ENCODE results near the gene PLCB4. TPM values are rescaled to one million over a fixed set of nuclear protein-coding genes. Genes with fewer than 3 reads are reported as not detected.
"Not testable (repeated sequence)": the region's sequence is repeated elsewhere in the genome, so short reads cannot be mapped to it uniquely, and the experiment has no call there.

PLCB4 gene
- total RNA-seq, 1 experiment from 2014 or later: 12.9 TPM

GRCh38 chr20:9149087-9149486 lies 80.2 kb downstream of the PLCB4 start:
- peaks cover 7% of the 10 kb centered on the region for H3K9me3 Mint-ChIP-seq (ENCODE audit: low read depth, unreplicated experiment)
- H3K27ac Mint-ChIP-seq (ENCODE audit: unreplicated experiment): no peak overlapping the region
- no peaks in the 10 kb centered on the region for H3K36me3 Mint-ChIP-seq (ENCODE audit: insufficient read depth, unreplicated experiment)
- intact Hi-C loops (cut with micrococcal nuclease; ENCODE audit: unreplicated experiment): no loop called here
- no peaks in the 10 kb centered on the region for H3K27me3 Mint-ChIP-seq (ENCODE audit: unreplicated experiment)
- no peak for DNase-seq
- no peaks in the 10 kb centered on the region for H3K4me1 Mint-ChIP-seq (ENCODE audit: low read depth, unreplicated experiment)
- H3K4me3 Mint-ChIP-seq (ENCODE audit: low read depth, unreplicated experiment): no peak overlapping the region
- no TSS peak for BruUV-seq (replicated peaks)
- CTCF ChIA-PET: no interaction called here
- no peak for TF ChIP-seq CTCF (IDR thresholded peaks at IDR 0.05; ENCODE audit: unreplicated experiment)

- Mint-ChIP-seq H3K4me3 (ENCODE audit: low read depth, unreplicated experiment) (no peak overlapping the region), H3K27ac (ENCODE audit: unreplicated experiment) (no peak overlapping the region), H3K4me1 (ENCODE audit: low read depth, unreplicated experiment) (no peaks in the 10 kb centered on the region), H3K36me3 (ENCODE audit: insufficient read depth, unreplicated experiment) (no peaks in the 10 kb centered on the region), H3K9me3 (ENCODE audit: low read depth, unreplicated experiment) (peaks cover 7% of the 10 kb centered on the region), H3K27me3 (ENCODE audit: unreplicated experiment) (no peaks in the 10 kb centered on the region)
- DNase-seq: no peak
- no TSS peak for BruUV-seq (replicated peaks)
- CTCF ChIA-PET: no interaction called here
- intact Hi-C loops (cut with micrococcal nuclease; ENCODE audit: unreplicated experiment): no loop called here
- TF ChIP-seq CTCF (IDR thresholded peaks at IDR 0.05; ENCODE audit: unreplicated experiment): no peak
Measured at GRCh38 chr20:9149796-9150195, 80.9 kb downstream of the PLCB4 start.

- no peak for DNase-seq
- Mint-ChIP-seq H3K27me3 (ENCODE audit: unreplicated experiment) (no peaks in the 10 kb centered on the region), H3K4me3 (ENCODE audit: low read depth, unreplicated experiment) (no peak overlapping the region), H3K27ac (ENCODE audit: unreplicated experiment) (no peak overlapping the region), H3K4me1 (ENCODE audit: low read depth, unreplicated experiment) (no peaks in the 10 kb centered on the region), H3K36me3 (ENCODE audit: insufficient read depth, unreplicated experiment) (no peaks in the 10 kb centered on the region), H3K9me3 (ENCODE audit: low read depth, unreplicated experiment) (peaks cover 7% of the 10 kb centered on the region)
- CTCF ChIA-PET: no interaction called here
- intact Hi-C loops (cut with micrococcal nuclease; ENCODE audit: unreplicated experiment): no loop called here
- TF ChIP-seq CTCF (IDR thresholded peaks at IDR 0.05; ENCODE audit: unreplicated experiment): no peak
- no TSS peak for BruUV-seq (replicated peaks)
Measured at GRCh38 chr20:9150679-9151078, 81.8 kb downstream of the PLCB4 start.

- CTCF ChIA-PET: not testable (repeated sequence)
Measured at GRCh38 chr20:9152139-9152538, 83.3 kb downstream of the PLCB4 start.

GRCh38 chr20:9154464-9155024 lies 85.7 kb downstream of the PLCB4 start:
- intact Hi-C loops (cut with micrococcal nuclease; ENCODE audit: unreplicated experiment): no loop called here
- CTCF ChIA-PET: no interaction called here
- Mint-ChIP-seq H3K36me3 (ENCODE audit: insufficient read depth, unreplicated experiment) (no peaks in the 10 kb centered on the region), H3K27me3 (ENCODE audit: unreplicated experiment) (no peaks in the 10 kb centered on the region), H3K27ac (ENCODE audit: unreplicated experiment) (no peak overlapping the region), H3K9me3 (ENCODE audit: low read depth, unreplicated experiment) (peaks cover 7% of the 10 kb centered on the region), H3K4me1 (ENCODE audit: low read depth, unreplicated experiment) (no peaks in the 10 kb centered on the region), H3K4me3 (ENCODE audit: low read depth, unreplicated experiment) (no peak overlapping the region)
- BruUV-seq (replicated peaks): no TSS peak
- DNase-seq: no peak
- TF ChIP-seq CTCF (IDR thresholded peaks at IDR 0.05; ENCODE audit: unreplicated experiment): no peak

More at GRCh38 chr20:9152139-9152538, 83.3 kb downstream of the PLCB4 start:
- H3K36me3 Mint-ChIP-seq (ENCODE audit: insufficient read depth, unreplicated experiment); BruUV-seq (replicated peaks); intact Hi-C loops (cut with micrococcal nuclease; ENCODE audit: unreplicated experiment); DNase-seq; H3K9me3 Mint-ChIP-seq (ENCODE audit: low read depth, unreplicated experiment); H3K4me1 Mint-ChIP-seq (ENCODE audit: low read depth, unreplicated experiment); H3K27ac Mint-ChIP-seq (ENCODE audit: unreplicated experiment); H3K4me3 Mint-ChIP-seq (ENCODE audit: low read depth, unreplicated experiment); H3K27me3 Mint-ChIP-seq (ENCODE audit: unreplicated experiment): not testable (repeated sequence)
